ENCODE data around the gene TGFBR2. TPM values are rescaled to one million over a fixed set of nuclear protein-coding genes. Genes with fewer than 3 reads are reported as not detected.

Gene TGFBR2
- total RNA-seq, 2 donors from 2014 or later = 58.4 to 74.5 TPM

DNA sequence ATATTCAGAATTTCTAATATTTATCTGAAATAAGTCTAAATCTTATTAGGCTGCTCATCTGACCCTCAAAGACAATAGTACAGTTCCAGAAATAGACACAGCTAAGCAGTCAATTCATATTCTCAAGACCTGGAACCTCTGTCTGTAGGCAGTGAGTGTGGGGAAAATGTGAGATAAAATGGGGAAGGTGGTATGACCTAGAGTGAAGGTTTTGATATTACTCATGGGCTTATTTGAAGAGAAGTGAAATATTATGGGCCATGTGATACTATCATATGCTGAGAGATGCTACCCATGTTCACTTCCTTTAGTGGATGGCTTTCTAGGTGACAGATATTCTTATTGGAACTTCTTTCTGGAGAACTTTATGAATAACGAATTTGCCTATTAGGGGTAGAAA is 33.5 kb downstream of the TGFBR2 start:
- no peak for DNase-seq
- peaks cover 72% of the 10 kb centered on the region for H3K4me1 Mint-ChIP-seq
- no peaks in the 10 kb centered on the region for H3K27me3 Mint-ChIP-seq
- H3K27ac Mint-ChIP-seq = peak overlapping the region; percentile 92
- peak; percentile 35 for ATAC-seq
- H3K9me3 ChIP-seq (ENCODE audit: control insufficient read depth, low read length, poor library complexity, severe bottlenecking) = no peaks in the 10 kb centered on the region
- no peaks in the 10 kb centered on the region for H3K36me3 Mint-ChIP-seq (ENCODE audit: low read depth)
- H3K4me3 Mint-ChIP-seq = peak overlapping the region; percentile 7

- DNase-seq (no peak), ATAC-seq (no peak)
- H3K9me3 ChIP-seq (ENCODE audit: control insufficient read depth, low read length, poor library complexity, severe bottlenecking) = no peaks in the 10 kb centered on the region
- Mint-ChIP-seq H3K27me3 (no peaks in the 10 kb centered on the region), H3K4me1 (peaks cover 69% of the 10 kb centered on the region), H3K4me3 (peak overlapping the region; percentile 46), H3K36me3 (ENCODE audit: low read depth) (no peaks in the 10 kb centered on the region), H3K27ac (peak overlapping the region; percentile 92)
Measured at GRCh38 chr3:30640851-30641250, 34.5 kb downstream of the TGFBR2 start.

- no peaks in the 10 kb centered on the region for H3K27me3 Mint-ChIP-seq
- DNase-seq (no peak), ATAC-seq (no peak)
- H3K27ac Mint-ChIP-seq = peak overlapping the region; percentile 92
- H3K4me3 Mint-ChIP-seq = peak overlapping the region; percentile 46
- H3K9me3 ChIP-seq (ENCODE audit: control insufficient read depth, low read length, poor library complexity, severe bottlenecking) = no peaks in the 10 kb centered on the region
- H3K36me3 Mint-ChIP-seq (ENCODE audit: low read depth) = peaks cover 5% of the 10 kb centered on the region
- H3K4me1 Mint-ChIP-seq = peaks cover 73% of the 10 kb centered on the region
Measured at GRCh38 chr3:30641416-30642251, 35.2 kb downstream of the TGFBR2 start.

- peaks cover 64% of the 10 kb centered on the region for H3K4me1 Mint-ChIP-seq
Measured at GRCh38 chr3:30642849-30643361, 36.5 kb downstream of the TGFBR2 start.

DNA sequence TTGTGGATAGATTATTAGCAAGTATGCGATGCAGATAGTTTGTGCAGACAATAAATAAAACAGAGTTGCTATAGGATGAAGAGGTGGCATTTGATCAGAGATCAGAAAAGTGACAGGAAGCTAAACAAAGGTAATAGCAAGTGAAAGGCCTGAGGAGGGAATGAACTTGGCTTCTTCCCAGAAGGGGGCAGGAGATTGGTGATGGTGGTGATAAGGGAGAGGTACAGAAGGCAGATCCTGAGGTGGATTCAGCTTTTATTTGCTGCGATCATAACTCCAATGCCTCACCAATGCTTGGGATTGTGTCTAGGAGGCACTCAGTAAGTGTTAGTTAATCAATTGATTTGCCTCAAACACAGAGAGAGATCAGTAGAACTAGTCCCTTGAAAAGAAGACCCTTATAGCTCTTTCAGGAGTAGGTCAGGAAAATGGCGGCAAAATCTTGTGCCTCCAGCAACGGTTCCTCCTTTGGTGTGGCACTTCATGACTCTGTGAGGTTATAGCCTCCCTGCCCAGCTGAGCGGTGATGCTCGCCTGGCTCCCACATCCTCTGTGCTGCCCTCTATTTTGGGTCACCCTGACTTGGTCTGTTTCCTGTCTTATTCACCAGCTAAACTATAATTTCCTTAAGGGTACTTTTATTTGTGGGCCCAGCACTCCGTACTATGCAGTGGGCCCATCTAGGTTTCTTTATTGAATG is 37.5 kb downstream of the TGFBR2 start:
- Mint-ChIP-seq H3K4me3 (peak overlapping the region; percentile 81), H3K36me3 (ENCODE audit: low read depth) (peaks cover 8% of the 10 kb centered on the region)
- ATAC-seq = peak; percentile 71

More at GRCh38 chr3:30642849-30643361, 36.5 kb downstream of the TGFBR2 start:
- ATAC-seq (no peak), DNase-seq (no peak)
- peaks cover 5% of the 10 kb centered on the region for H3K36me3 Mint-ChIP-seq (ENCODE audit: low read depth)
- H3K27me3 Mint-ChIP-seq = no peaks in the 10 kb centered on the region
- peak overlapping the region; percentile 92 for H3K27ac Mint-ChIP-seq
- no peaks in the 10 kb centered on the region for H3K9me3 ChIP-seq (ENCODE audit: control insufficient read depth, low read length, poor library complexity, severe bottlenecking)
- H3K4me3 Mint-ChIP-seq = no peak overlapping the region

GRCh38 chr3:30644615-30645014 is 38.2 kb downstream of the TGFBR2 start:
- Mint-ChIP-seq H3K36me3 (ENCODE audit: low read depth) (peaks cover 10% of the 10 kb centered on the region), H3K27me3 (no peaks in the 10 kb centered on the region)

More for the DNA sequence above, 37.5 kb downstream of the TGFBR2 start:
- H3K9me3 ChIP-seq (ENCODE audit: control insufficient read depth, low read length, poor library complexity, severe bottlenecking) = no peaks in the 10 kb centered on the region
- Mint-ChIP-seq H3K27ac (peak overlapping the region; percentile 92), H3K27me3 (no peaks in the 10 kb centered on the region), H3K4me1 (peaks cover 62% of the 10 kb centered on the region)
- peak; percentile 18 to 39 (median 20) for DNase-seq

DNA sequence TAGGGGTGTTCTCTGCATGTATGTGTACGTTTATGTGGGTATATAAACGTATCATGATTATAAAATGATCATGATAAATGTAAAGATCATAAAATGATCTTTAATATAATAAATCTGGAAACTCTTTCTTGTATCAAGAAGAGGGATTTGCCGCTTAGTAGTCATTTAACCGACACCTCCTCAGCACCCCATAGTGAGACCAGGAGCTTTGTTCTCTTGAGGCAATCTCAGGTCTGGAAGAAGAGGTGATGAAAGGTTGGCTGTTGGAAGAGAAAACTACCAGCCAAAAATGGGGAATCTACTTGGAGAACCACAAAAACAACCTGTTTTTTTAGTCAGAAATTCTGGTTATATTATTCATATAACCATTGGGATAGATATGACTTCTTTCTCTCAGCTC is 38.7 kb downstream of the TGFBR2 start:
- DNase-seq = no peak
- peaks cover 59% of the 10 kb centered on the region for H3K4me1 Mint-ChIP-seq
- no peak for ATAC-seq
- no peaks in the 10 kb centered on the region for H3K27me3 Mint-ChIP-seq
- no peaks in the 10 kb centered on the region for H3K9me3 ChIP-seq (ENCODE audit: control insufficient read depth, low read length, poor library complexity, severe bottlenecking)
- H3K36me3 Mint-ChIP-seq (ENCODE audit: low read depth) = peaks cover 10% of the 10 kb centered on the region
- H3K4me3 Mint-ChIP-seq = peak overlapping the region; percentile 81
- H3K27ac Mint-ChIP-seq = peak overlapping the region; percentile 92

More at GRCh38 chr3:30644615-30645014, 38.2 kb downstream of the TGFBR2 start:
- peaks cover 62% of the 10 kb centered on the region for H3K4me1 Mint-ChIP-seq
- H3K27ac Mint-ChIP-seq = peak overlapping the region; percentile 92
- ATAC-seq = peak; percentile 78
- DNase-seq = no peak
- H3K9me3 ChIP-seq (ENCODE audit: control insufficient read depth, low read length, poor library complexity, severe bottlenecking) = no peaks in the 10 kb centered on the region
- peak overlapping the region; percentile 81 for H3K4me3 Mint-ChIP-seq

DNA sequence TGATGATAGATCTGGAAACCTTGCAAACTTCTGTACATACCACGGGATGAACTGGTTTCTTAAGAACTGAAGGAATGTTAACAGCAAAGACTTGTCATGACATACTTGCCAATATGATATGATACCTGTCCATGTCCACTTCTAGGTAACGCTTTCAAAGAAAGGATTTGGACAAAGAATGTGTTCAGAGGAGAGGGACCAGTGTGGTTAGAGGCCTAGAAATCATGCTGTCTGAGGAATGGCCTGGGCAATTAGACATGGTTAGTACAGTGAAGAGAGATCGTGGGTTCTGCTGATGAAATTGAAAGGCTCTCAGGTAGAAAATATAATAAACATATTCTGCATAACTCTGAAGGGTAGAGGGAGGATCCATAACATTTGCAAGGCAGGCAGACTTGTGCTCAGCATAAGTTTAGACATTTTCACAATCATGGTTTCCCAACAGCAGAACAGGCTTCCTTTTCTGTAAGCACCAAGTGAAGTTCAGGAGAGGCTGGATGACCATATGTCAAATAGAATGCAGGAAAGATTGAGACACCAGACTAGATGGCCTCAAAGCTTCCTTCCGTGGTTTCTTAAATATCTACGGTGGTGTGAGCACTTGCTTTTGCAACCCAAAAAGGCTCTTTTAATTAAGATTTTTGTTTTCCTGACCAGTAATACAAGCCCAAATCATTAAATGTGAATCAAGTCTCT is 39.9 kb downstream of the TGFBR2 start:
- no peaks in the 10 kb centered on the region for H3K9me3 ChIP-seq (ENCODE audit: control insufficient read depth, low read length, poor library complexity, severe bottlenecking)
- ATAC-seq (no peak), DNase-seq (no peak)
- Mint-ChIP-seq H3K4me3 (peak overlapping the region; percentile 58), H3K36me3 (ENCODE audit: low read depth) (peaks cover 15% of the 10 kb centered on the region), H3K27me3 (no peaks in the 10 kb centered on the region), H3K27ac (peak overlapping the region; percentile 92), H3K4me1 (peaks cover 61% of the 10 kb centered on the region)

DNA sequence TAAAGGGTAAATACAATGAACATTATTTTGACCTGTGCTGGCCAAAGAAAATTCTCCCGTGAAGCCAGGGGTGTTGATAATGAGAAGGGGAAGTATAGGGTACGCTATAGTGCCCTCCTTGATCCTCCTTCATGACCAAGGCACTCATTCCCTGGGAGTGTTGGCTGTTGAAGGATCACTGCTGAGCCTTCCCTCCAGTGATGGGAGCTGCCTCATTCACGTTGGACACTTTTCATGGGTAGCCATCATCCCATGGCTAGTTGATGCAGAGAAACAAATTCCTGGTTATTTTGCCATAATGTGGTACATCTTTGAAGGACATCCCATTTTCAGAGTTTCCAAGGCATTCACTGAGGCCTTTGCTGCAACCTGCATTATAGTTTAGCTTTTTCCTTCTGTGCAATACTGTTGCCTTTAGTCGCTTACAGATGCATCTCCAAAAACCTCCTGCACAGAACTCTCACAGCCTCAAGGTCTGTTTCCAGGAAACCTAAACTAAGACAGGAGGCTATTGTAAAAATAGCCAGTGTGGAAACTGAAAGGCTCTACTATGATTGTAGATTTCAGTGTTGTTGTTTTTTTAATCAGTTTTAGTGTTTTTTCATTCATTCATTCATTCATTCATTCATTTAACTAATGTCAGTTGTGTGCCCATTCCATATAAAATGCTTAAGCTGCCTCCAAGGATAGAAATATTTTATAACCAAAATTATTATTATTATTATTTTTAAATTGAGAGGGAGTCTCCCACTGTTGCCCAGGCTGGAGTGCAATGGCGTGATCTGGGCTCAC is 40.8 kb downstream of the TGFBR2 start:
- Mint-ChIP-seq H3K4me1 (peaks cover 60% of the 10 kb centered on the region), H3K27me3 (no peaks in the 10 kb centered on the region), H3K4me3 (peak overlapping the region; percentile 58), H3K36me3 (ENCODE audit: low read depth) (peaks cover 19% of the 10 kb centered on the region), H3K27ac (peak overlapping the region; percentile 92)
- DNase-seq (no peak), ATAC-seq (no peak)
- no peaks in the 10 kb centered on the region for H3K9me3 ChIP-seq (ENCODE audit: control insufficient read depth, low read length, poor library complexity, severe bottlenecking)

DNA sequence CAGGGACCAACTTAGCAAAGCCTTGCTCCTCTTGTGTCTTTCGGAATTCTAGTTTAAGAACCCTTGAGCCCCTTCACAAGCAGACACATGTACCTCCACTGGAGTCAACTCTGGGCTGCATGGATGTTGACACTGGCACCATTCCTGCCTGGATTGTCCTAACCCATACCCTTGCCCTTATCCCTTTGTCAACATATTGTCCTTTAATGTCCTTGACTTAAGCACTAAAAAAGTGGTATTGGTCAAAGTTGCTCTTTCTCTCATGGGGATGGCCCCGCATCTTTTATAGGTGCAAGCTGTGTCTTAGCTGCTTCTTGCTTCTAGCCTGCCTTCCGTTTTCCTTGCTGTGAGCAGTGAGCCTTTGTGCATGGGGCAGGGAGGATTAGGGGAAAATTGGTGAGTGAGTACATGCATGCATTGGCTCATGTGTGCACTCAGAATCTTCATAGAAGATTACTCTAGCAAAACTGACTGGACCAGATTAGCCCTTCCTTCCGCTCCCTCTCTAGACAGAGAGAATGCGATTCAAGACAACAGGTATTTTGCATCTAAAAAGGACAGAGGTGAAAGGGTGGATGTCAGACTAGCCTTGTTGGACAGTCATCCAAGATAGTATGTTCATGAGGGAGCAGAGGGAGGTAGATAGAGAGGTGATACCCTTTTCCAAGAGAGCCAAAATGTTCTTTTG is 42.4 kb downstream of the TGFBR2 start:
- Mint-ChIP-seq H3K4me1 (peaks cover 59% of the 10 kb centered on the region), H3K4me3 (peak overlapping the region; percentile 19), H3K36me3 (ENCODE audit: low read depth) (peaks cover 19% of the 10 kb centered on the region), H3K27ac (peak overlapping the region; percentile 99), H3K27me3 (no peaks in the 10 kb centered on the region)
- DNase-seq = no peak
- no peak for ATAC-seq
- H3K9me3 ChIP-seq (ENCODE audit: control insufficient read depth, low read length, poor library complexity, severe bottlenecking) = no peaks in the 10 kb centered on the region

- Mint-ChIP-seq H3K4me3 (no peak overlapping the region), H3K27me3 (no peaks in the 10 kb centered on the region)
- H3K9me3 ChIP-seq (ENCODE audit: control insufficient read depth, low read length, poor library complexity, severe bottlenecking) = no peaks in the 10 kb centered on the region
Measured at GRCh38 chr3:30649572-30650318, 43.3 kb downstream of the TGFBR2 start.

More at GRCh38 chr3:30649572-30650318, 43.3 kb downstream of the TGFBR2 start:
- Mint-ChIP-seq H3K4me1 (peaks cover 59% of the 10 kb centered on the region), H3K36me3 (ENCODE audit: low read depth) (peaks cover 19% of the 10 kb centered on the region), H3K27ac (peak overlapping the region; percentile 99)
- DNase-seq (no peak), ATAC-seq (no peak)

All from T-helper 17 cell (primary cell).